OCI-LY3 (cell line): Measurements from ENCODE around the gene LEMD3.

Source experiments
- EZH2phosphoT487 ChIP-seq: fragments of 200-600 bp; shearing (Covaris generic); IDR thresholded peaks from 2 replicates; pipeline ENCODE4 v1.6.1; 2018; ENCODE audit warnings: antibody characterized with exemption, mixed run types, low read depth
- TF ChIP-seq, protein P1 (sequence below): fragments of 200-600, 300-600 bp; sonication (generic); IDR thresholded peaks from 2 replicates; pipeline ENCODE4 v1.5.1; 2014; ENCODE audit warnings: antibody characterized with exemption, low read length, low read depth

DNA sequence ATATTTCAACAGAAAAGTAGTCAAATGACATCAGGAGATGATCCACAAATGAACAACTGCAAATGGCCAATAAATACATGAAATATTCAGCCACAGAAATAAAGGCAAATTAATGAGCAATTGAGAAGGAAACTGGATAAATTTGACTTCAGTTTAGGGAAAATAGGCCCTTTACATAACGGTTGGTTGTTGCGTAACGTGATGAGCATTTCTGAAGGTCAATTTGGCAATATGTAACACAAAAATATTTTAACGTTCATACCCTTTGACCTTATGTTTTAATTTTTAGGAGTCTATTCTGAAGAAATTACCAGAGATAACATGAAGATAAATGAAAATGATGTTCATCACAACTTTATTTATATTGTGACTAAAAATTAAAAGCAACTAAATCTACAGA, 94.4 kb downstream of the LEMD3 start:
- TF ChIP-seq, protein P1, sequence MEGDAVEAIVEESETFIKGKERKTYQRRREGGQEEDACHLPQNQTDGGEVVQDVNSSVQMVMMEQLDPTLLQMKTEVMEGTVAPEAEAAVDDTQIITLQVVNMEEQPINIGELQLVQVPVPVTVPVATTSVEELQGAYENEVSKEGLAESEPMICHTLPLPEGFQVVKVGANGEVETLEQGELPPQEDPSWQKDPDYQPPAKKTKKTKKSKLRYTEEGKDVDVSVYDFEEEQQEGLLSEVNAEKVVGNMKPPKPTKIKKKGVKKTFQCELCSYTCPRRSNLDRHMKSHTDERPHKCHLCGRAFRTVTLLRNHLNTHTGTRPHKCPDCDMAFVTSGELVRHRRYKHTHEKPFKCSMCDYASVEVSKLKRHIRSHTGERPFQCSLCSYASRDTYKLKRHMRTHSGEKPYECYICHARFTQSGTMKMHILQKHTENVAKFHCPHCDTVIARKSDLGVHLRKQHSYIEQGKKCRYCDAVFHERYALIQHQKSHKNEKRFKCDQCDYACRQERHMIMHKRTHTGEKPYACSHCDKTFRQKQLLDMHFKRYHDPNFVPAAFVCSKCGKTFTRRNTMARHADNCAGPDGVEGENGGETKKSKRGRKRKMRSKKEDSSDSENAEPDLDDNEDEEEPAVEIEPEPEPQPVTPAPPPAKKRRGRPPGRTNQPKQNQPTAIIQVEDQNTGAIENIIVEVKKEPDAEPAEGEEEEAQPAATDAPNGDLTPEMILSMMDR: no peak
- TF ChIP-seq EZH2phosphoT487: no peak
